ENCODE results near the gene SLC24A4.

The SLC24A4 gene

GRCh38 chr14:92416544-92416943 is 93.6 kb downstream of the SLC24A4 start:
- no peaks in the 10 kb centered on the region for H3K4me1 ChIP-seq (ENCODE audit: control insufficient read depth, insufficient read depth, low read length)
- no peaks in the 10 kb centered on the region for H3K36me3 ChIP-seq (ENCODE audit: control insufficient read depth in 2 of 2, insufficient read depth in 1 of 2, low read length in 2 of 2)
- H3K27ac ChIP-seq (ENCODE audit: extremely low read depth, low read depth, low read length): no peak overlapping the region
- no peaks in the 10 kb centered on the region for H3K9me3 ChIP-seq (ENCODE audit: control insufficient read depth, insufficient read depth, low read depth, low read length)
- no peak overlapping the region for H3K4me3 ChIP-seq (ENCODE audit: low read depth, low read length)
- CTCF ChIA-PET: no interaction called here
- POLR2A ChIA-PET: no interaction called here
- TF ChIP-seq BCL11A (tag by site-specific recombination; IDR thresholded peaks at IDR 0.05; ENCODE audit: low read depth) (no peak), ZNF529 (tag by site-specific recombination; IDR thresholded peaks at IDR 0.05; ENCODE audit: insufficient replicate concordance) (no peak)

GRCh38 chr14:92417759-92418158 is 94.8 kb downstream of the SLC24A4 start:
- ChIA-PET POLR2A (no interaction called here), CTCF (interaction anchor here (0.5 kb wide), 1 partner anchor 91 kb away, joined by 3 read pairs; no protein-coding TSS in a partner anchor)
- TF ChIP-seq ZFHX2 (tag by site-specific recombination; conservative IDR thresholded peaks at IDR 0.05) (no peak), ZSCAN23 (tag by site-specific recombination; IDR thresholded peaks at IDR 0.05) (no peak), ZNF76 (tag by site-specific recombination; IDR thresholded peaks at IDR 0.05; ENCODE audit: borderline replicate concordance, low read depth) (no peak), ZFP69B (tag by site-specific recombination; IDR thresholded peaks at IDR 0.05) (no peak), ATF2 (tag by site-specific recombination; IDR thresholded peaks at IDR 0.05; ENCODE audit: low read depth) (no peak), ZNF473 (tag by site-specific recombination; IDR thresholded peaks at IDR 0.05) (no peak), GLIS1 (tag by site-specific recombination; IDR thresholded peaks at IDR 0.05) (no peak), ZNF585B (tag by site-specific recombination; IDR thresholded peaks at IDR 0.05) (no peak), ZBTB8A (tag by site-specific recombination; IDR thresholded peaks at IDR 0.05) (no peak), ZNF391 (tag by site-specific recombination; IDR thresholded peaks at IDR 0.05; ENCODE audit: borderline replicate concordance, low read depth) (no peak), ZNF302 (tag by site-specific recombination; IDR thresholded peaks at IDR 0.05; ENCODE audit: low read depth) (no peak), ZNF169 (tag by site-specific recombination; IDR thresholded peaks at IDR 0.05) (no peak), PATZ1 (tag by site-specific recombination; IDR thresholded peaks at IDR 0.05) (no peak), ZNF214 (tag by site-specific recombination; IDR thresholded peaks at IDR 0.05; ENCODE audit: borderline replicate concordance) (no peak), WT1 (tag by site-specific recombination; IDR thresholded peaks at IDR 0.05) (no peak), PRDM10 (tag by site-specific recombination; IDR thresholded peaks at IDR 0.05) (no peak), ZNF121 (tag by site-specific recombination; IDR thresholded peaks at IDR 0.05) (no peak)
- TF ChIP-seq, protein P1, sequence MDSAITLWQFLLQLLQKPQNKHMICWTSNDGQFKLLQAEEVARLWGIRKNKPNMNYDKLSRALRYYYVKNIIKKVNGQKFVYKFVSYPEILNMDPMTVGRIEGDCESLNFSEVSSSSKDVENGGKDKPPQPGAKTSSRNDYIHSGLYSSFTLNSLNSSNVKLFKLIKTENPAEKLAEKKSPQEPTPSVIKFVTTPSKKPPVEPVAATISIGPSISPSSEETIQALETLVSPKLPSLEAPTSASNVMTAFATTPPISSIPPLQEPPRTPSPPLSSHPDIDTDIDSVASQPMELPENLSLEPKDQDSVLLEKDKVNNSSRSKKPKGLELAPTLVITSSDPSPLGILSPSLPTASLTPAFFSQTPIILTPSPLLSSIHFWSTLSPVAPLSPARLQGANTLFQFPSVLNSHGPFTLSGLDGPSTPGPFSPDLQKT (IDR thresholded peaks at IDR 0.05; ENCODE audit: borderline replicate concordance, low read depth, low read length): no peak
- TF ChIP-seq, protein P2, sequence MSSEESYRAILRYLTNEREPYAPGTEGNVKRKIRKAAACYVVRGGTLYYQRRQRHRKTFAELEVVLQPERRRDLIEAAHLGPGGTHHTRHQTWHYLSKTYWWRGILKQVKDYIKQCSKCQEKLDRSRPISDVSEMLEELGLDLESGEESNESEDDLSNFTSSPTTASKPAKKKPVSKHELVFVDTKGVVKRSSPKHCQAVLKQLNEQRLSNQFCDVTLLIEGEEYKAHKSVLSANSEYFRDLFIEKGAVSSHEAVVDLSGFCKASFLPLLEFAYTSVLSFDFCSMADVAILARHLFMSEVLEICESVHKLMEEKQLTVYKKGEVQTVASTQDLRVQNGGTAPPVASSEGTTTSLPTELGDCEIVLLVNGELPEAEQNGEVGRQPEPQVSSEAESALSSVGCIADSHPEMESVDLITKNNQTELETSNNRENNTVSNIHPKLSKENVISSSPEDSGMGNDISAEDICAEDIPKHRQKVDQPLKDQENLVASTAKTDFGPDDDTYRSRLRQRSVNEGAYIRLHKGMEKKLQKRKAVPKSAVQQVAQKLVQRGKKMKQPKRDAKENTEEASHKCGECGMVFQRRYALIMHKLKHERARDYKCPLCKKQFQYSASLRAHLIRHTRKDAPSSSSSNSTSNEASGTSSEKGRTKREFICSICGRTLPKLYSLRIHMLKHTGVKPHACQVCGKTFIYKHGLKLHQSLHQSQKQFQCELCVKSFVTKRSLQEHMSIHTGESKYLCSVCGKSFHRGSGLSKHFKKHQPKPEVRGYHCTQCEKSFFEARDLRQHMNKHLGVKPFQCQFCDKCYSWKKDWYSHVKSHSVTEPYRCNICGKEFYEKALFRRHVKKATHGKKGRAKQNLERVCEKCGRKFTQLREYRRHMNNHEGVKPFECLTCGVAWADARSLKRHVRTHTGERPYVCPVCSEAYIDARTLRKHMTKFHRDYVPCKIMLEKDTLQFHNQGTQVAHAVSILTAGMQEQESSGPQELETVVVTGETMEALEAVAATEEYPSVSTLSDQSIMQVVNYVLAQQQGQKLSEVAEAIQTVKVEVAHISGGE (tag by site-specific recombination; conservative IDR thresholded peaks at IDR 0.05; ENCODE audit: low read depth): no peak
- Histone ChIP-seq H3K36me3 (ENCODE audit: control insufficient read depth in 2 of 2, insufficient read depth in 1 of 2, low read length in 2 of 2) (no peaks in the 10 kb centered on the region), H3K27ac (ENCODE audit: extremely low read depth, low read depth, low read length) (no peak overlapping the region), H3K4me1 (ENCODE audit: control insufficient read depth, insufficient read depth, low read length) (no peaks in the 10 kb centered on the region), H3K9me3 (ENCODE audit: control insufficient read depth, insufficient read depth, low read depth, low read length) (no peaks in the 10 kb centered on the region), H3K4me3 (ENCODE audit: low read depth, low read length) (no peak overlapping the region)

All from HEK293 (cell line).